Testis (tissue), 2 donors: ENCODE results near the gene PDE6H.

Source experiments
- POLR2A ChIP-seq: fragments of 450-650 bp; IDR thresholded peaks from one replicate; pipeline ENCODE4 v1.6.1; 2017; ENCODE audit warnings: antibody characterized with exemption, mild to moderate bottlenecking, moderate library complexity
- TF ChIP-seq, protein P1 (sequence below), 3 experiments: fragments of 450-650 bp in 2 of 3; fragments of 200-600 bp in 1 of 3; sonication (generic) in 1 of 3; IDR thresholded peaks; one replicate each; pipeline ENCODE4 v1.5.1; 2016 to 2019; ENCODE audit warnings: antibody characterized with exemption in 3 of 3, mild to moderate bottlenecking in 2 of 3, moderate library complexity in 1 of 3

DNA sequence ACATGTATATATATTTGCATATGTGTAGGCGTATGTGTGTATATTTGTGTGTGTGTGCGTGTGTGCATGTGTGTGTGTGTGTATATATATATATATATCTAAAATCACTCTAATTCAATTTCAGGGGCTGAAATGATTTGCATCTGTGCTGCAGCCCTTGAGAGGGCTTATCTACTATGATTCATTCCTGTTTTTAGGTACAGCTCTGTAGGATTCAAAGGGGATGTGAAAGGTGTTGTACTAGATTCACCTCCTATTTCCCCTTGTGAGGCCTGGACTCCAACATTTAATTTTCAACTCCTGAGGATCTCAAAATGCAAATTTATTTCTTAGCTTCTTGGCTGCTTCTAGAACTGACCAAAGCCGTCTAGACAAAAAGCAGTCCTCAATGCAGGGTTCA, 45.6 kb upstream of the PDE6H start:
- TF ChIP-seq, protein P1, sequence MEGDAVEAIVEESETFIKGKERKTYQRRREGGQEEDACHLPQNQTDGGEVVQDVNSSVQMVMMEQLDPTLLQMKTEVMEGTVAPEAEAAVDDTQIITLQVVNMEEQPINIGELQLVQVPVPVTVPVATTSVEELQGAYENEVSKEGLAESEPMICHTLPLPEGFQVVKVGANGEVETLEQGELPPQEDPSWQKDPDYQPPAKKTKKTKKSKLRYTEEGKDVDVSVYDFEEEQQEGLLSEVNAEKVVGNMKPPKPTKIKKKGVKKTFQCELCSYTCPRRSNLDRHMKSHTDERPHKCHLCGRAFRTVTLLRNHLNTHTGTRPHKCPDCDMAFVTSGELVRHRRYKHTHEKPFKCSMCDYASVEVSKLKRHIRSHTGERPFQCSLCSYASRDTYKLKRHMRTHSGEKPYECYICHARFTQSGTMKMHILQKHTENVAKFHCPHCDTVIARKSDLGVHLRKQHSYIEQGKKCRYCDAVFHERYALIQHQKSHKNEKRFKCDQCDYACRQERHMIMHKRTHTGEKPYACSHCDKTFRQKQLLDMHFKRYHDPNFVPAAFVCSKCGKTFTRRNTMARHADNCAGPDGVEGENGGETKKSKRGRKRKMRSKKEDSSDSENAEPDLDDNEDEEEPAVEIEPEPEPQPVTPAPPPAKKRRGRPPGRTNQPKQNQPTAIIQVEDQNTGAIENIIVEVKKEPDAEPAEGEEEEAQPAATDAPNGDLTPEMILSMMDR (IDR thresholded peaks at IDR 0.05): no peak
- TF ChIP-seq POLR2A: no peak
